GM23338 (cell line): Measurements from ENCODE around the gene HCRTR1. TPM values are rescaled to one million over a fixed set of nuclear protein-coding genes. Genes with fewer than 3 reads are reported as not detected.

Experiments used
- ATAC-seq: fragments of 200-7000 bp; cut with Tn5 transposase; 3 replicates; pipeline ENCODE4 v1.9.1; 2020
- DNase-seq: peaks from one replicate; pipeline ENCODE4 v3.0.0-alpha.2; 2015; ENCODE audit warnings: low spot score
- H2AFZ ChIP-seq: fragments of 200-600 bp; sonication (generic); 2 replicates; pipeline ENCODE4 v1.8.0; 2016; ENCODE audit warnings: antibody characterized with exemption, mild to moderate bottlenecking, moderate library complexity
- H3F3A ChIP-seq: fragments of 200-600 bp; sonication (generic); replicated peaks from 2 replicates; pipeline ENCODE4 v1.8.0; 2017; ENCODE audit warnings: antibody characterized with exemption, mixed run types, low read depth
- H3K27ac ChIP-seq: fragments of 200-600 bp; sonication (generic); 2 replicates; pipeline ENCODE4 v1.6.1; 2016; ENCODE audit warnings: low read depth
- H3K27me3 ChIP-seq: fragments of 200-600 bp; sonication (generic); 2 replicates; pipeline ENCODE4 v1.8.0; 2016; ENCODE audit warnings: mild to moderate bottlenecking, mixed run types, moderate library complexity; ENCODE audit not compliant: insufficient read depth
- H3K36me3 ChIP-seq: fragments of 200-600 bp; sonication (generic); 2 replicates; pipeline ENCODE4 v1.8.0; 2016; ENCODE audit warnings: mild to moderate bottlenecking; ENCODE audit not compliant: insufficient read depth
- H3K4me1 ChIP-seq: fragments of 200-600 bp; sonication (generic); 2 replicates; pipeline ENCODE4 v1.8.0; 2016; ENCODE audit warnings: mild to moderate bottlenecking, moderate library complexity; ENCODE audit not compliant: insufficient read depth
- H3K4me2 ChIP-seq: fragments of 200-600 bp; sonication (generic); 2 replicates; pipeline ENCODE4 v1.7.1; 2017; ENCODE audit warnings: mixed run types
- H3K4me3 ChIP-seq: fragments of 200-600 bp; sonication (generic); 2 replicates; pipeline ENCODE4 v1.6.1; 2016; ENCODE audit warnings: mixed run types
- H3K79me2 ChIP-seq: fragments of 200-600 bp; sonication (generic); replicated peaks from 2 replicates; pipeline ENCODE4 v1.8.0; 2017; ENCODE audit warnings: mild to moderate bottlenecking; ENCODE audit not compliant: insufficient read depth
- H3K9me2 ChIP-seq: fragments of 200-600 bp; sonication (generic); 2 replicates; pipeline ENCODE4 v1.8.0; 2017; ENCODE audit not compliant: insufficient read depth
- H4K20me1 ChIP-seq: fragments of 200-600 bp; sonication (generic); replicated peaks from 2 replicates; pipeline ENCODE4 v1.8.0; 2017; ENCODE audit warnings: mild to moderate bottlenecking; ENCODE audit not compliant: insufficient read depth
- H3K27ac Mint-ChIP-seq: 2 replicates; pipeline ENCODE4 v1.8.0; 2020; ENCODE audit warnings: inconsistent platforms, mild to moderate bottlenecking, moderate library complexity, mixed read lengths
- H3K27me3 Mint-ChIP-seq: 3 replicates; pipeline ENCODE4 v1.8.0; 2022; ENCODE audit warnings: low read depth, mild to moderate bottlenecking, moderate library complexity, mixed read lengths, inconsistent platforms; ENCODE audit not compliant: insufficient read depth, poor library complexity
- H3K36me3 Mint-ChIP-seq: 3 replicates; pipeline ENCODE4 v1.8.0; 2021; ENCODE audit warnings: low read depth, mild to moderate bottlenecking, inconsistent platforms, moderate library complexity, mixed read lengths
- H3K4me1 Mint-ChIP-seq: 3 replicates; pipeline ENCODE4 v1.8.0; 2020; ENCODE audit warnings: mild to moderate bottlenecking, inconsistent platforms, mixed read lengths
- H3K4me3 Mint-ChIP-seq: 3 replicates; pipeline ENCODE4 v1.8.0; 2021; ENCODE audit warnings: moderate library complexity, mild to moderate bottlenecking, inconsistent platforms, mixed read lengths
- H3K9me3 Mint-ChIP-seq: 3 replicates; pipeline ENCODE4 v1.8.0; 2020; ENCODE audit warnings: moderate library complexity, mild to moderate bottlenecking, inconsistent platforms, mixed read lengths
- CREB1 ChIP-seq: fragments of 250-450 bp; sonication (Bioruptor Pico); IDR thresholded peaks from 2 replicates; pipeline ENCODE4 v1.5.0; 2020; ENCODE audit warnings: low read depth, mild to moderate bottlenecking, moderate library complexity
- CTCF ChIP-seq, 2 experiments: fragments of 200-600 bp in 1 of 2; sonication (generic) in 1 of 2; conservative IDR thresholded peaks; 2 replicates each; pipeline versions ENCODE4 v1.5.1 to v1.6.1; 2016 to 2017; ENCODE audit warnings: antibody characterized with exemption in 2 of 2, low read depth in 2 of 2, mild to moderate bottlenecking in 2 of 2, moderate library complexity in 1 of 2
- EZH2phosphoT487 ChIP-seq: fragments of 200-600 bp; sonication (generic); IDR thresholded peaks from one replicate; pipeline ENCODE4 v1.8.1; 2018; ENCODE audit warnings: antibody characterized with exemption; ENCODE audit not compliant: unreplicated experiment
- JUNB ChIP-seq: IDR thresholded peaks from one replicate; pipeline ENCODE4 v1.6.1; 2016; ENCODE audit warnings: antibody characterized with exemption; ENCODE audit not compliant: unreplicated experiment
- NANOG ChIP-seq: IDR thresholded peaks from 2 replicates; pipeline ENCODE4 v1.6.1; 2016; ENCODE audit warnings: antibody characterized with exemption, borderline replicate concordance
- POLR2AphosphoS5 ChIP-seq: IDR thresholded peaks from 2 replicates; pipeline ENCODE4 v1.6.1; 2016; ENCODE audit warnings: antibody characterized with exemption, low read depth
- REST ChIP-seq: IDR thresholded peaks from one replicate; pipeline ENCODE4 v1.6.1; 2018; ENCODE audit warnings: antibody characterized with exemption; ENCODE audit not compliant: unreplicated experiment
- STAT1 ChIP-seq: IDR thresholded peaks from one replicate; pipeline ENCODE4 v1.6.1; 2016; ENCODE audit warnings: antibody characterized with exemption; ENCODE audit not compliant: unreplicated experiment
- ZNF114 ChIP-seq: fragments of 250-450 bp; sonication (Bioruptor Pico); IDR thresholded peaks from 2 replicates; pipeline ENCODE4 v1.5.0; 2020; ENCODE audit warnings: mild to moderate bottlenecking, moderate library complexity
- ZNF331 ChIP-seq: fragments of 250-450 bp; sonication (Bioruptor Pico); IDR thresholded peaks from 2 replicates; pipeline ENCODE4 v1.5.0; 2020; ENCODE audit warnings: low read depth, mild to moderate bottlenecking, moderate library complexity
- polyA plus RNA-seq: library from polyadenylated mRNA; unstranded; fragments of >200 nt; fragmentation: Nextera tagmentation; extraction: Ambion mirVana; gene quantifications from 2 replicates; pipeline ENCODE4 v1.2.1, GENCODE V29; 2016
- total RNA-seq: library from RNA; depleted of rRNA; stranded (reverse); fragments of >200 nt; shearing (Covaris generic); gene quantifications from 2 replicates; pipeline ENCODE4 v1.2.3, GENCODE V29; 2014
- TF ChIP-seq, protein P1 (sequence below): IDR thresholded peaks from 2 replicates; pipeline ENCODE4 v1.6.1; 2016; ENCODE audit warnings: antibody characterized with exemption

HCRTR1 gene
- total and polyA plus RNA-seq, 2 experiments from 2014 or later = 0.15 to 1.0 TPM

- no peak overlapping the region for H3K27ac ChIP-seq
- H2AFZ ChIP-seq = no peak overlapping the region
- H3K4me3 Mint-ChIP-seq = no peak overlapping the region
- H3K27me3 Mint-ChIP-seq = peaks cover 2% of the 10 kb centered on the region
- no peak for TF ChIP-seq CREB1
- TF ChIP-seq STAT1 = no peak
- no peak for TF ChIP-seq REST
- no peak for TF ChIP-seq ZNF114 (CRISPR knock-in tag)
- no peak for TF ChIP-seq CTCF (conservative IDR thresholded peaks at IDR 0.05; ENCODE audit: low read depth in 2 of 2)
- TF ChIP-seq POLR2AphosphoS5 = no peak
- no peak for TF ChIP-seq ZNF331 (CRISPR knock-in tag)
- no peak overlapping the region for H3K27ac Mint-ChIP-seq
- ATAC-seq (no peak), DNase-seq (no peak)
- no peaks in the 10 kb centered on the region for H3K36me3 Mint-ChIP-seq
- no peaks in the 10 kb centered on the region for H3K4me1 ChIP-seq
- no peak overlapping the region for H3K4me3 ChIP-seq
- no peaks in the 10 kb centered on the region for H3K79me2 ChIP-seq
- H4K20me1 ChIP-seq = no peaks in the 10 kb centered on the region
- H3K4me1 Mint-ChIP-seq = no peaks in the 10 kb centered on the region
- H3K27me3 ChIP-seq = no peaks in the 10 kb centered on the region
- no peak overlapping the region for H3K4me2 ChIP-seq
- no peaks in the 10 kb centered on the region for H3K36me3 ChIP-seq
- no peaks in the 10 kb centered on the region for H3F3A ChIP-seq
- H3K9me3 Mint-ChIP-seq = no peaks in the 10 kb centered on the region
- H3K9me2 ChIP-seq = no peaks in the 10 kb centered on the region
Observed at GRCh38 chr1:31605908-31606427, 11.5 kb upstream of the HCRTR1 start.

- Histone ChIP-seq H3K79me2 (no peaks in the 10 kb centered on the region), H3F3A (no peaks in the 10 kb centered on the region), H3K27ac (no peak overlapping the region), H3K9me2 (no peaks in the 10 kb centered on the region), H4K20me1 (no peaks in the 10 kb centered on the region), H2AFZ (no peak overlapping the region), H3K4me1 (no peaks in the 10 kb centered on the region), H3K27me3 (no peaks in the 10 kb centered on the region), H3K4me2 (no peak overlapping the region), H3K36me3 (no peaks in the 10 kb centered on the region), H3K4me3 (no peak overlapping the region)
- DNase-seq (no peak), ATAC-seq (no peak)
- Mint-ChIP-seq H3K36me3 (no peaks in the 10 kb centered on the region), H3K27me3 (peaks cover 2% of the 10 kb centered on the region), H3K27ac (no peak overlapping the region), H3K4me3 (no peak overlapping the region), H3K4me1 (no peaks in the 10 kb centered on the region), H3K9me3 (no peaks in the 10 kb centered on the region)
- TF ChIP-seq CTCF (conservative IDR thresholded peaks at IDR 0.05; ENCODE audit: low read depth in 2 of 2) (no peak), CREB1 (no peak), JUNB (no peak), ZNF114 (CRISPR knock-in tag) (no peak), REST (no peak), ZNF331 (CRISPR knock-in tag) (no peak), POLR2AphosphoS5 (no peak), EZH2phosphoT487 (no peak), STAT1 (no peak), NANOG (no peak)
- TF ChIP-seq, protein P1, sequence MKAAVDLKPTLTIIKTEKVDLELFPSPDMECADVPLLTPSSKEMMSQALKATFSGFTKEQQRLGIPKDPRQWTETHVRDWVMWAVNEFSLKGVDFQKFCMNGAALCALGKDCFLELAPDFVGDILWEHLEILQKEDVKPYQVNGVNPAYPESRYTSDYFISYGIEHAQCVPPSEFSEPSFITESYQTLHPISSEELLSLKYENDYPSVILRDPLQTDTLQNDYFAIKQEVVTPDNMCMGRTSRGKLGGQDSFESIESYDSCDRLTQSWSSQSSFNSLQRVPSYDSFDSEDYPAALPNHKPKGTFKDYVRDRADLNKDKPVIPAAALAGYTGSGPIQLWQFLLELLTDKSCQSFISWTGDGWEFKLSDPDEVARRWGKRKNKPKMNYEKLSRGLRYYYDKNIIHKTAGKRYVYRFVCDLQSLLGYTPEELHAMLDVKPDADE = no peak
Observed at GRCh38 chr1:31607360-31607759, 10.1 kb upstream of the HCRTR1 start.
